HepG2 (cell line): ENCODE measurements around the gene SLC38A2. TPM values are rescaled to one million over a fixed set of nuclear protein-coding genes. Genes with fewer than 3 reads are reported as not detected.

Source experiments
- ARID3A ChIP-seq: IDR thresholded peaks from 2 replicates; pipeline ENCODE4 v1.6.1; 2012; ENCODE audit warnings: low read depth, low read length, improper control_type of control experiment
- ETS1 ChIP-seq: sonication (generic); formaldehyde crosslinking; IDR thresholded peaks from 2 replicates; pipeline ENCODE4 v1.4.0; 2020; ENCODE audit warnings: missing genetic modification reagents
- FIP1L1 ChIP-seq: fragments of 200-400 bp; formaldehyde crosslinking; IDR thresholded peaks from 2 replicates; pipeline ENCODE4 v1.6.1; 2018; ENCODE audit warnings: low read depth, mild to moderate bottlenecking, low read length, moderate library complexity, borderline replicate concordance; ENCODE audit not compliant: insufficient read depth
- FOXP1 ChIP-seq, 2 experiments: fragments of 450-650 bp in 1 of 2; IDR thresholded peaks; 2 replicates each; pipeline ENCODE4 v1.6.1; 2017 to 2018; ENCODE audit warnings: antibody characterized with exemption in 1 of 2
- HOXA7 ChIP-seq: sonication (generic); formaldehyde crosslinking; IDR thresholded peaks from 2 replicates; pipeline ENCODE4 v1.8.1; 2022; ENCODE audit warnings: mild to moderate bottlenecking, missing genetic modification reagents, moderate library complexity
- KLF9 ChIP-seq: IDR thresholded peaks from 2 replicates; pipeline ENCODE4 v1.6.1; 2016; ENCODE audit warnings: low read depth
- MATR3 ChIP-seq: sonication (generic); formaldehyde crosslinking; IDR thresholded peaks from 2 replicates; pipeline ENCODE4 v1.4.0; 2020; ENCODE audit warnings: missing genetic modification reagents
- MTA1 ChIP-seq: sonication (generic); formaldehyde crosslinking; IDR thresholded peaks from 2 replicates; pipeline ENCODE4 v1.4.0; 2020; ENCODE audit warnings: missing genetic modification reagents, mild to moderate bottlenecking, borderline replicate concordance
- POGK ChIP-seq: sonication (generic); formaldehyde crosslinking; conservative IDR thresholded peaks from 2 replicates; pipeline ENCODE4 v1.8.0; 2022; ENCODE audit warnings: mild to moderate bottlenecking, moderate library complexity, missing genetic modification reagents
- PPARG ChIP-seq: conservative IDR thresholded peaks from 2 replicates; pipeline ENCODE4 v1.6.1; 2016; ENCODE audit warnings: missing biosample characterization, missing genetic modification reagents
- REPIN1 ChIP-seq: sonication (generic); formaldehyde crosslinking; IDR thresholded peaks from 2 replicates; pipeline ENCODE4 v1.8.0; 2022; ENCODE audit warnings: missing genetic modification reagents, low read depth, mild to moderate bottlenecking, borderline replicate concordance
- SATB2 ChIP-seq: sonication (generic); formaldehyde crosslinking; IDR thresholded peaks from 2 replicates; pipeline ENCODE4 v1.5.0; 2020; ENCODE audit warnings: missing genetic modification reagents
- SP5 ChIP-seq: IDR thresholded peaks from 2 replicates; pipeline ENCODE4 v1.6.1; 2016; ENCODE audit warnings: low read depth, borderline replicate concordance
- ZNF335 ChIP-seq: sonication (generic); formaldehyde crosslinking; IDR thresholded peaks from 2 replicates; pipeline ENCODE4 v1.4.0; 2020; ENCODE audit warnings: missing genetic modification reagents
- ZNF337 ChIP-seq: sonication (generic); formaldehyde crosslinking; IDR thresholded peaks from 2 replicates; pipeline ENCODE4 v1.5.1; 2020; ENCODE audit warnings: missing genetic modification reagents, low read depth, mild to moderate bottlenecking, borderline replicate concordance
- ZNF670 ChIP-seq: sonication (generic); formaldehyde crosslinking; IDR thresholded peaks from 2 replicates; pipeline ENCODE4 v1.8.0; 2022; ENCODE audit warnings: mild to moderate bottlenecking, missing genetic modification reagents, borderline replicate concordance
- ZNF737 ChIP-seq: sonication (generic); formaldehyde crosslinking; IDR thresholded peaks from 2 replicates; pipeline ENCODE4 v1.5.0; 2020; ENCODE audit warnings: missing genetic modification reagents, mild to moderate bottlenecking, borderline replicate concordance
- ZNF816 ChIP-seq: sonication (generic); formaldehyde crosslinking; IDR thresholded peaks from 2 replicates; pipeline ENCODE4 v1.8.0; 2022; ENCODE audit warnings: missing genetic modification reagents, mild to moderate bottlenecking, borderline replicate concordance
- ZNF83 ChIP-seq: sonication (generic); formaldehyde crosslinking; IDR thresholded peaks from 2 replicates; pipeline ENCODE4 v1.4.0; 2020; ENCODE audit warnings: missing genetic modification reagents, mild to moderate bottlenecking, borderline replicate concordance
- ZSCAN9 ChIP-seq: IDR thresholded peaks from 2 replicates; pipeline ENCODE4 v1.6.1; 2016; ENCODE audit warnings: borderline replicate concordance
- polyA plus RNA-seq, 8 experiments: library from polyadenylated mRNA; depleted of rRNA in 3 of 8; stranded (reverse) in 7 of 8; unstranded in 1 of 8; fragments of >200 nt; fragmentation: Illumina TruSeq in 4 of 8; extraction: Trizol in 4 of 8; gene quantifications; 2 replicates each; pipeline versions ENCODE4 v1.2.1 to v1.2.3, GENCODE V29; 2011 to 2016; ENCODE audit warnings: low read depth in 4 of 8, missing spikeins in 1 of 8, mixed read lengths in 1 of 8; ENCODE audit not compliant: insufficient read depth in 1 of 8
- total RNA-seq, 5 experiments: library from RNA; depleted of rRNA; stranded (reverse); fragments of >200 nt; fragmentation: Illumina TruSeq; extraction: Trizol; gene quantifications; 2 replicates each; pipeline ENCODE4 v1.2.3, GENCODE V29; 2016; ENCODE audit warnings: low read depth in 1 of 5

SLC38A2 gene
- total and polyA plus RNA-seq, 2 of the 13 experiments (the other 11 are each of a cell fraction or from before 2014, with no cell fraction given), result 368 to 880 TPM

- TF ChIP-seq ARID3A (peak; percentile 34), ZNF83 (CRISPR knock-in tag) (no peak), ZNF816 (CRISPR knock-in tag) (peak; percentile 88), MTA1 (CRISPR knock-in tag) (no peak), ETS1 (CRISPR knock-in tag) (no peak), SP5 (CRISPR knock-in tag) (peak; percentile 3; the same call in 1 of the 2 replicates), FOXP1 (IDR thresholded peaks at IDR 0.05) (no peak), FOXP1 (CRISPR knock-in tag; IDR thresholded peaks at IDR 0.05) (0 out of 2 replicates have a peak, but pooled peaks have one; percentile 22), ZNF335 (no peak), ZSCAN9 (CRISPR knock-in tag) (no peak), ZNF337 (CRISPR knock-in tag) (no peak), MATR3 (no peak), ZNF670 (CRISPR knock-in tag) (peak; percentile 9; the same call in 1 of the 2 replicates), PPARG (CRISPR knock-in tag) (0 out of 2 replicates have a peak, but pooled peaks have one; percentile 11), FIP1L1 (no peak), ZNF737 (CRISPR knock-in tag) (no peak), KLF9 (CRISPR knock-in tag) (peak; percentile 17; the same call in 1 of the 2 replicates), HOXA7 (CRISPR knock-in tag) (no peak), POGK (no peak), SATB2 (peak; percentile 35; the same call in 1 of the 2 replicates), REPIN1 (CRISPR knock-in tag) (no peak)
These were observed 14.3 kb downstream of the SLC38A2 start (continued) for GRCh38 chr12:46358325-46358700.
